K562 (cell line): Measurements from ENCODE around the gene PBRM1.
A peak's percentile ranks its signal among the peaks of the same experiment; 100 is the strongest.

ENCODE experiments used
- ARHGAP35 ChIP-seq: fragments of 450-650 bp; IDR thresholded peaks from 2 replicates; pipeline ENCODE4 v1.6.1; 2018; ENCODE audit not compliant: partially characterized antibody
- CBX3 ChIP-seq, 2 experiments: IDR thresholded peaks; 1 replicate in 1 of 2; 2 replicates in 1 of 2; pipeline ENCODE4 v1.6.1; 2012; ENCODE audit warnings: inconsistent platforms in 2 of 2, low read length in 2 of 2, borderline replicate concordance in 1 of 2, control low read depth in 1 of 2
- CTCF ChIP-seq, 3 experiments: IDR thresholded peaks in 2 of 3; conservative IDR thresholded peaks in 1 of 3; 2 replicates each; pipeline ENCODE4 v1.5.1; 2011 to 2012; ENCODE audit warnings: low read length in 3 of 3, mild to moderate bottlenecking in 3 of 3, control low read depth in 2 of 3, improper control_type of control experiment in 1 of 3, inconsistent platforms in 1 of 3, low read depth in 1 of 3, mixed read lengths in 1 of 3, moderate library complexity in 1 of 3; ENCODE audit not compliant: insufficient read depth in 2 of 3
- EZH2 ChIP-seq: IDR thresholded peaks from 2 replicates; pipeline ENCODE4 v1.6.1; 2012; ENCODE audit warnings: low read depth, mild to moderate bottlenecking, inconsistent platforms, low read length, borderline replicate concordance
- FOXJ3 ChIP-seq: sonication (generic); formaldehyde crosslinking; IDR thresholded peaks from 2 replicates; pipeline ENCODE4 v1.4.0; 2020; ENCODE audit warnings: mild to moderate bottlenecking, missing genetic modification reagents
- FOXP1 ChIP-seq: sonication (generic); formaldehyde crosslinking; IDR thresholded peaks from 2 replicates; pipeline ENCODE4 v1.8.0; 2022; ENCODE audit warnings: mild to moderate bottlenecking, missing genetic modification reagents
- TF ChIP-seq, protein P1 (sequence below): fragments of 450-650 bp; IDR thresholded peaks from 2 replicates; pipeline ENCODE4 v1.6.1; 2016; ENCODE audit warnings: antibody characterized with exemption
- TF ChIP-seq, protein P2 (sequence below): sonication (generic); IDR thresholded peaks from 2 replicates; pipeline ENCODE4 v1.6.1; 2016
- TF ChIP-seq, protein P3 (sequence below): sonication (generic); formaldehyde crosslinking; IDR thresholded peaks from 2 replicates; pipeline ENCODE4 v1.8.1; 2022; ENCODE audit warnings: missing genetic modification reagents
- TF ChIP-seq, protein P4 (sequence below): fragments of 250-450 bp; sonication (Bioruptor Pico); IDR thresholded peaks from 2 replicates; pipeline ENCODE4 v1.5.0; 2021; ENCODE audit warnings: mild to moderate bottlenecking, borderline replicate concordance

GRCh38 chr3:52705688-52706686 is 20.3 kb upstream of the PBRM1 start, which contains the start of the genes GLT8D1 and SPCS1:
- TF ChIP-seq CTCF (IDR thresholded peaks at IDR 0.05 in 2 of 3, conservative IDR thresholded peaks at IDR 0.05 in 1 of 3; ENCODE audit: insufficient read depth in 2 of 3, low read depth in 1 of 3, low read length in 3 of 3) (no peak), ARHGAP35 (no peak), EZH2 (no peak), FOXP1 (CRISPR knock-in tag) (peak; percentile 86; the same call in 1 of the 2 replicates), FOXJ3 (no peak), CBX3 (IDR thresholded peaks at IDR 0.05; ENCODE audit: borderline replicate concordance in 1 of 2, low read length in 2 of 2) (no peak)
- TF ChIP-seq, protein P1, sequence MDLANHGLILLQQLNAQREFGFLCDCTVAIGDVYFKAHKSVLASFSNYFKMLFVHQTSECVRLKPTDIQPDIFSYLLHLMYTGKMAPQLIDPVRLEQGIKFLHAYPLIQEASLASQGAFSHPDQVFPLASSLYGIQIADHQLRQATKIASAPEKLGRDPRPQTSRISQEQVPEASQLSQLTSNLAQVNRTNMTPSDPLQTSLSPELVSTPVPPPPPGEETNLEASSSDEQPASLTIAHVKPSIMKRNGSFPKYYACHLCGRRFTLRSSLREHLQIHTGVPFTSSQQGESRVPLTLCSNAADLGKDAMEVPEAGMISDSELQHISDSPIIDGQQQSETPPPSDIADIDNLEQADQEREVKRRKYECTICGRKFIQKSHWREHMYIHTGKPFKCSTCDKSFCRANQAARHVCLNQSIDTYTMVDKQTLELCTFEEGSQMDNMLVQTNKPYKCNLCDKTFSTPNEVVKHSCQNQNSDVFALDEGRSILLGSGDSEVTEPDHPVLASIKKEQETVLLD, result no peak
- TF ChIP-seq, protein P2, sequence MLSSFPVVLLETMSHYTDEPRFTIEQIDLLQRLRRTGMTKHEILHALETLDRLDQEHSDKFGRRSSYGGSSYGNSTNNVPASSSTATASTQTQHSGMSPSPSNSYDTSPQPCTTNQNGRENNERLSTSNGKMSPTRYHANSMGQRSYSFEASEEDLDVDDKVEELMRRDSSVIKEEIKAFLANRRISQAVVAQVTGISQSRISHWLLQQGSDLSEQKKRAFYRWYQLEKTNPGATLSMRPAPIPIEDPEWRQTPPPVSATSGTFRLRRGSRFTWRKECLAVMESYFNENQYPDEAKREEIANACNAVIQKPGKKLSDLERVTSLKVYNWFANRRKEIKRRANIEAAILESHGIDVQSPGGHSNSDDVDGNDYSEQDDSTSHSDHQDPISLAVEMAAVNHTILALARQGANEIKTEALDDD, result no peak
- TF ChIP-seq, protein P3, sequence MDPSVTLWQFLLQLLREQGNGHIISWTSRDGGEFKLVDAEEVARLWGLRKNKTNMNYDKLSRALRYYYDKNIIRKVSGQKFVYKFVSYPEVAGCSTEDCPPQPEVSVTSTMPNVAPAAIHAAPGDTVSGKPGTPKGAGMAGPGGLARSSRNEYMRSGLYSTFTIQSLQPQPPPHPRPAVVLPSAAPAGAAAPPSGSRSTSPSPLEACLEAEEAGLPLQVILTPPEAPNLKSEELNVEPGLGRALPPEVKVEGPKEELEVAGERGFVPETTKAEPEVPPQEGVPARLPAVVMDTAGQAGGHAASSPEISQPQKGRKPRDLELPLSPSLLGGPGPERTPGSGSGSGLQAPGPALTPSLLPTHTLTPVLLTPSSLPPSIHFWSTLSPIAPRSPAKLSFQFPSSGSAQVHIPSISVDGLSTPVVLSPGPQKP (CRISPR knock-in tag), result no peak
- TF ChIP-seq, protein P4, sequence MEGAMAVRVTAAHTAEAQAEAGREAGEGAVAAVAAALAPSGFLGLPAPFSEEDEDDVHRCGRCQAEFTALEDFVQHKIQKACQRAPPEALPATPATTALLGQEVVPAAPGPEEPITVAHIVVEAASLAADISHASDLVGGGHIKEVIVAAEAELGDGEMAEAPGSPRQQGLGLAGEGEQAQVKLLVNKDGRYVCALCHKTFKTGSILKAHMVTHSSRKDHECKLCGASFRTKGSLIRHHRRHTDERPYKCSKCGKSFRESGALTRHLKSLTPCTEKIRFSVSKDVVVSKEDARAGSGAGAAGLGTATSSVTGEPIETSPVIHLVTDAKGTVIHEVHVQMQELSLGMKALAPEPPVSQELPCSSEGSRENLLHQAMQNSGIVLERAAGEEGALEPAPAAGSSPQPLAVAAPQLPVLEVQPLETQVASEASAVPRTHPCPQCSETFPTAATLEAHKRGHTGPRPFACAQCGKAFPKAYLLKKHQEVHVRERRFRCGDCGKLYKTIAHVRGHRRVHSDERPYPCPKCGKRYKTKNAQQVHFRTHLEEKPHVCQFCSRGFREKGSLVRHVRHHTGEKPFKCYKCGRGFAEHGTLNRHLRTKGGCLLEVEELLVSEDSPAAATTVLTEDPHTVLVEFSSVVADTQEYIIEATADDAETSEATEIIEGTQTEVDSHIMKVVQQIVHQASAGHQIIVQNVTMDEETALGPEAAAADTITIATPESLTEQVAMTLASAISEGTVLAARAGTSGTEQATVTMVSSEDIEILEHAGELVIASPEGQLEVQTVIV (CRISPR knock-in tag), result no peak
